CD4-positive, alpha-beta T cell (primary cell): ENCODE measurements around the gene CACNA2D3. TPM values are rescaled to one million over a fixed set of nuclear protein-coding genes. Genes with fewer than 3 reads are reported as not detected.

Source experiments
- ATAC-seq: fragments of 200-7000 bp; cut with Tn5 transposase; one replicate; pipeline ENCODE4 v1.10.0; 2022; ENCODE audit warnings: mild to moderate bottlenecking; ENCODE audit not compliant: poor library complexity
- CTCF ChIA-PET: fragments of 350-600 bp; sonication (Branson Sonifier 250); formaldehyde crosslinking; loops from one replicate; lab custom pipeline; 2021; ENCODE audit warnings: antibody characterized with exemption, inconsistent platforms; lab: Charles Lee
- POLR2A ChIA-PET: fragments of 350-600 bp; sonication (Branson Sonifier 250); formaldehyde crosslinking; loops from one replicate; lab custom pipeline; 2021; ENCODE audit warnings: antibody characterized with exemption, inconsistent platforms; lab: Charles Lee
- DNase-seq, 14 experiments: peaks; one replicate each; pipeline ENCODE4 v3.0.0-alpha.2; 2013 to 2020; ENCODE audit warnings: mixed read lengths in 2 of 14
- H3K27ac ChIP-seq, 2 donors: one replicate each; pipeline versions ENCODE4 v1.5.1 to v1.7.0; 2013; ENCODE audit warnings: low read length in 2 of 2, low read depth in 1 of 2, mild to moderate bottlenecking in 1 of 2
- H3K27me3 ChIP-seq, 2 experiments: 1 replicate in 1 of 2; 2 replicates in 1 of 2; pipeline versions ENCODE4 v1.6.1 to v1.7.0; 2013; ENCODE audit warnings: low read length in 2 of 2, control low read depth in 1 of 2, mild to moderate bottlenecking in 1 of 2, moderate library complexity in 1 of 2; ENCODE audit not compliant: insufficient read depth in 2 of 2, control insufficient read depth in 1 of 2
- H3K36me3 ChIP-seq: one replicate; pipeline ENCODE4 v1.6.1; 2013; ENCODE audit warnings: low read length, control low read depth; ENCODE audit not compliant: insufficient read depth
- H3K4me1 ChIP-seq: one replicate; pipeline ENCODE4 v1.6.1; 2013; ENCODE audit warnings: low read length, control low read depth; ENCODE audit not compliant: insufficient read depth
- H3K4me3 ChIP-seq: one replicate; pipeline ENCODE4 v1.5.1; 2013; ENCODE audit warnings: mild to moderate bottlenecking, low read length, moderate library complexity
- H3K9me3 ChIP-seq, 2 experiments: 1 replicate in 1 of 2; 2 replicates in 1 of 2; pipeline versions ENCODE4 v1.6.1 to v1.7.0; 2013; ENCODE audit warnings: low read length in 2 of 2, mild to moderate bottlenecking in 2 of 2, control low read depth in 1 of 2, moderate library complexity in 1 of 2; ENCODE audit not compliant: control insufficient read depth in 1 of 2, insufficient read depth in 1 of 2
- H3K27ac Mint-ChIP-seq: one replicate; pipeline ENCODE4 v1.8.0; 2020; ENCODE audit warnings: mixed read lengths
- H3K27me3 Mint-ChIP-seq: one replicate; pipeline ENCODE4 v1.8.0; 2021; ENCODE audit warnings: mixed read lengths
- H3K36me3 Mint-ChIP-seq: one replicate; pipeline ENCODE4 v1.8.0; 2021; ENCODE audit warnings: low read depth, mixed read lengths
- H3K4me1 Mint-ChIP-seq: one replicate; pipeline ENCODE4 v1.8.0; 2021; ENCODE audit warnings: low read depth, mixed read lengths
- H3K4me3 Mint-ChIP-seq: one replicate; pipeline ENCODE4 v1.8.0; 2020; ENCODE audit warnings: mild to moderate bottlenecking, mixed read lengths
- H3K9me3 Mint-ChIP-seq: one replicate; pipeline ENCODE4 v1.8.0; 2020; ENCODE audit warnings: mixed read lengths
- CTCF ChIP-seq: fragments of 200-600 bp; IDR thresholded peaks from one replicate; pipeline ENCODE4 v1.8.0; 2022; ENCODE audit warnings: antibody characterized with exemption, mild to moderate bottlenecking
- intact Hi-C, 2 experiments: fragments of 100-400 bp; cut with DNase I in 1 of 2; cut with micrococcal nuclease in 1 of 2; formaldehyde crosslinking; loops; one replicate each; pipeline versions ENCODE4 v1.15.1 to v1.9.0; 2023 to 2025; cut with DNase I, micrococcal nuclease
- total RNA-seq, 174 experiments: library from RNA in 2 of 174; stranded (reverse) in 2 of 174; gene quantifications; one replicate each; pipeline ENCODE4 v1.2.3 and lab custom pipeline; 2021 to 2026

The CACNA2D3 gene
- total RNA-seq, 2 experiments from 2014 or later = 0.08 TPM; not detected in 1

GRCh38 chr3:54574906-54575617 is 452.7 kb downstream of the CACNA2D3 start:
- Histone ChIP-seq H3K9me3 (peaks cover 0 to 5% of the 10 kb centered on the region in 2 experiments), H3K27ac (no peak overlapping the region), H3K27me3 (no peaks in the 10 kb centered on the region), H3K4me1 (no peaks in the 10 kb centered on the region), H3K36me3 (no peaks in the 10 kb centered on the region), H3K4me3 (no peak overlapping the region)
- DNase-seq (no peak), ATAC-seq (no peak)
- ChIA-PET POLR2A (no interaction called here), CTCF (no interaction called here)
- no peaks in the 10 kb centered on the region for H3K36me3 Mint-ChIP-seq
- H3K4me3 Mint-ChIP-seq = no peak overlapping the region
- H3K4me1 Mint-ChIP-seq = no peaks in the 10 kb centered on the region
- no peaks in the 10 kb centered on the region for H3K27me3 Mint-ChIP-seq
- no peaks in the 10 kb centered on the region for H3K9me3 Mint-ChIP-seq
- intact Hi-C loops = no loop called here
- no peak overlapping the region for H3K27ac Mint-ChIP-seq
- TF ChIP-seq CTCF = no peak

- H3K27me3 ChIP-seq = no peaks in the 10 kb centered on the region
- intact Hi-C loops = no loop called here
- CTCF ChIA-PET = no interaction called here
- H3K27ac Mint-ChIP-seq = no peak overlapping the region
- no peak overlapping the region for H3K27ac ChIP-seq
- no peaks in the 10 kb centered on the region for H3K36me3 ChIP-seq
- DNase-seq (no peak), ATAC-seq (no peak)
- no peaks in the 10 kb centered on the region for H3K9me3 Mint-ChIP-seq
- peaks cover 0 to 5% of the 10 kb centered on the region in 2 experiments for H3K9me3 ChIP-seq
- H3K36me3 Mint-ChIP-seq = no peaks in the 10 kb centered on the region
- POLR2A ChIA-PET = no interaction called here
- H3K4me1 Mint-ChIP-seq = no peaks in the 10 kb centered on the region
- H3K4me1 ChIP-seq = no peaks in the 10 kb centered on the region
- H3K4me3 Mint-ChIP-seq = no peak overlapping the region
- H3K27me3 Mint-ChIP-seq = no peaks in the 10 kb centered on the region
- H3K4me3 ChIP-seq = no peak overlapping the region
- TF ChIP-seq CTCF = no peak
Measured at GRCh38 chr3:54575618-54575960, 453.2 kb downstream of the CACNA2D3 start.

GRCh38 chr3:54577313-54577712 is 455.0 kb downstream of the CACNA2D3 start:
- no peaks in the 10 kb centered on the region for H3K9me3 Mint-ChIP-seq
- intact Hi-C loops = no loop called here
- DNase-seq (no peak), ATAC-seq (no peak)
- H3K36me3 Mint-ChIP-seq = no peaks in the 10 kb centered on the region
- TF ChIP-seq CTCF = no peak
- no peak overlapping the region for H3K4me3 ChIP-seq
- no peaks in the 10 kb centered on the region for H3K27me3 ChIP-seq
- ChIA-PET CTCF (no interaction called here), POLR2A (no interaction called here)
- no peaks in the 10 kb centered on the region for H3K4me1 ChIP-seq
- H3K9me3 ChIP-seq = peaks cover 0 to 5% of the 10 kb centered on the region in 2 experiments
- no peak overlapping the region for H3K27ac Mint-ChIP-seq
- H3K27ac ChIP-seq = no peak overlapping the region
- H3K27me3 Mint-ChIP-seq = no peaks in the 10 kb centered on the region
- H3K36me3 ChIP-seq = no peaks in the 10 kb centered on the region
- no peak overlapping the region for H3K4me3 Mint-ChIP-seq
- H3K4me1 Mint-ChIP-seq = no peaks in the 10 kb centered on the region
